Naive thymus-derived CD8-positive, alpha-beta T cell (primary cell): ENCODE measurements around the gene PRRT3. TPM values are rescaled to one million over a fixed set of nuclear protein-coding genes. Genes with fewer than 3 reads are reported as not detected.

ENCODE experiments used
- ATAC-seq, 2 donors: fragments of 150-1000 bp; cut with Tn5 transposase in 1 of 2; sonication (Bioruptor Pico), chemical (Tn5 transposase) in 1 of 2; 1 replicate in 1 of 2; 2 replicates in 1 of 2; pipeline ENCODE4 v1.10.0; 2021; ENCODE audit warnings: mild to moderate bottlenecking in 2 of 2, moderate library complexity in 2 of 2
- POLR2A ChIA-PET: fragments of 350-600 bp; sonication (Branson Sonifier 250); formaldehyde crosslinking; loops from one replicate; lab custom pipeline; 2021; ENCODE audit warnings: antibody characterized with exemption; lab: Charles Lee
- DNase-seq, 10 donors: peaks; one replicate each; pipeline versions ENCODE4 v3.0.0 to v3.0.0-alpha.2; 2020 to 2022
- H3K27ac Mint-ChIP-seq, 10 donors: one replicate each; pipeline ENCODE4 v1.8.0; 2020 to 2022; ENCODE audit warnings: mild to moderate bottlenecking in 10 of 10, mixed read lengths in 10 of 10, moderate library complexity in 4 of 10, inconsistent platforms in 1 of 10
- H3K27me3 Mint-ChIP-seq, 5 donors: one replicate each; pipeline ENCODE4 v1.8.0; 2021 to 2022; ENCODE audit warnings: mixed read lengths in 5 of 5
- H3K36me3 Mint-ChIP-seq, 3 donors: one replicate each; pipeline ENCODE4 v1.8.0; 2020 to 2022; ENCODE audit warnings: mixed read lengths in 3 of 3, mild to moderate bottlenecking in 2 of 3, inconsistent platforms in 1 of 3
- H3K4me1 Mint-ChIP-seq, 4 donors: one replicate each; pipeline ENCODE4 v1.8.0; 2021 to 2022; ENCODE audit warnings: mixed read lengths in 4 of 4
- H3K4me3 Mint-ChIP-seq, 10 donors: one replicate each; pipeline ENCODE4 v1.8.0; 2020 to 2022; ENCODE audit warnings: mild to moderate bottlenecking in 10 of 10, mixed read lengths in 10 of 10, moderate library complexity in 6 of 10, inconsistent platforms in 1 of 10
- H3K9me3 Mint-ChIP-seq, 9 donors: one replicate each; pipeline ENCODE4 v1.8.0; 2020 to 2022; ENCODE audit warnings: mixed read lengths in 9 of 9, mild to moderate bottlenecking in 3 of 9, inconsistent platforms in 1 of 9, moderate library complexity in 1 of 9
- polyA plus RNA-seq, 3 donors: library from polyadenylated mRNA; unstranded; fragments of 300-500 nt; fragmentation: Illumina TruSeq; gene quantifications; one replicate each; pipeline ENCODE4 v1.2.3, GENCODE V29; 2021
- total RNA-seq, 8 experiments: library from RNA in 2 of 8; stranded (reverse) in 2 of 8; gene quantifications; one replicate each; pipeline ENCODE4 v1.2.3 and lab custom pipeline; 2021 to 2026

PRRT3 gene
- total and polyA plus RNA-seq, 5 experiments from 2014 or later: 2.2 to 6.3 (median 4.4) TPM

- Mint-ChIP-seq H3K36me3 (peaks cover 0 to 68% (median 32%) of the 10 kb centered on the region in 3 donors), H3K9me3 (no peaks in the 10 kb centered on the region), H3K27me3 (no peaks in the 10 kb centered on the region), H3K27ac (peak overlapping the region in 1 of 10 donors; percentile 36), H3K4me3 (no peak overlapping the region), H3K4me1 (no peaks in the 10 kb centered on the region)
- no peak for DNase-seq
- POLR2A ChIA-PET: no interaction called here
- no peak for ATAC-seq
These were observed 13.1 kb upstream of the PRRT3 start for GRCh38 chr3:9965200-9965875.

GRCh38 chr3:9957214-9957613, 5.0 kb upstream of the PRRT3 start:
- Mint-ChIP-seq H3K27me3 (no peaks in the 10 kb centered on the region), H3K4me3 (no peak overlapping the region), H3K9me3 (no peaks in the 10 kb centered on the region), H3K36me3 (peaks cover 0 to 3% (median 0%) of the 10 kb centered on the region in 3 donors), H3K27ac (no peak overlapping the region), H3K4me1 (peaks cover 0 to 8% (median 1%) of the 10 kb centered on the region in 4 donors)
- POLR2A ChIA-PET: no interaction called here
- DNase-seq (no peak), ATAC-seq (no peak)

- H3K36me3 Mint-ChIP-seq: no peaks in the 10 kb centered on the region
- DNase-seq (no peak), ATAC-seq (no peak)
- H3K27ac Mint-ChIP-seq: peak overlapping the region in 4 of 10 donors; percentile 18 to 74 (median 56)
- no peak overlapping the region for H3K4me3 Mint-ChIP-seq
- H3K9me3 Mint-ChIP-seq: no peaks in the 10 kb centered on the region
- no peaks in the 10 kb centered on the region for H3K27me3 Mint-ChIP-seq
- POLR2A ChIA-PET: no interaction called here
- peaks cover 6 to 18% (median 13%) of the 10 kb centered on the region in 4 donors for H3K4me1 Mint-ChIP-seq
These were observed 3.6 kb upstream of the PRRT3 start for GRCh38 chr3:9955611-9956352.

GRCh38 chr3:9955067-9955502, 2.9 kb upstream of the PRRT3 start:
- Mint-ChIP-seq H3K4me1 (peaks cover 6 to 20% (median 15%) of the 10 kb centered on the region in 4 donors), H3K4me3 (no peak overlapping the region), H3K27ac (peak overlapping the region in 1 of 10 donors; percentile 2), H3K9me3 (no peaks in the 10 kb centered on the region), H3K36me3 (no peaks in the 10 kb centered on the region), H3K27me3 (no peaks in the 10 kb centered on the region)
- POLR2A ChIA-PET: interaction anchor here (6.8 kb wide), 1 partner anchor 22 kb away, joined by 73 read pairs; the partner anchor contains the start of gene CRELD1
- ATAC-seq (no peak), DNase-seq (no peak)

- Mint-ChIP-seq H3K4me1 (peaks cover 6 to 20% (median 15%) of the 10 kb centered on the region in 4 donors), H3K4me3 (peak overlapping the region; percentile 77 to 91 (median 88)), H3K27ac (peak overlapping the region in 6 of 10 donors; percentile 27 to 94 (median 60)), H3K36me3 (no peaks in the 10 kb centered on the region), H3K27me3 (no peaks in the 10 kb centered on the region), H3K9me3 (no peaks in the 10 kb centered on the region)
- POLR2A ChIA-PET: interaction anchor here (0.8 to 6.8 kb wide), 7 partner anchors 9 to 290 kb away, joined by 3 to 73 read pairs (median 3); partner anchors contain the start of genes CRELD1, EMC3, IL17RE and TTLL3
- DNase-seq (no peak), ATAC-seq (peak; percentile 2 to 12)
These were observed 628 bp downstream of the PRRT3 start for GRCh38 chr3:9951598-9951961.

GRCh38 chr3:9951126-9951525, 1.1 kb downstream of the PRRT3 start:
- DNase-seq: no peak
- Mint-ChIP-seq H3K36me3 (no peaks in the 10 kb centered on the region), H3K27me3 (no peaks in the 10 kb centered on the region), H3K9me3 (no peaks in the 10 kb centered on the region), H3K27ac (peak overlapping the region in 3 of 10 donors; percentile 37 to 94 (median 93)), H3K4me3 (peak overlapping the region; percentile 77 to 91 (median 88)), H3K4me1 (peaks cover 6 to 22% (median 16%) of the 10 kb centered on the region in 4 donors)
- POLR2A ChIA-PET: interaction anchor here (0.8 to 6.8 kb wide), 3 partner anchors 18 to 291 kb away, joined by 5 to 73 read pairs (median 5); partner anchors contain the start of genes CRELD1 and IL17RE
- no peak for ATAC-seq

GRCh38 chr3:9949626-9950025, 2.6 kb downstream of the PRRT3 start:
- no peaks in the 10 kb centered on the region for H3K9me3 Mint-ChIP-seq
- H3K27ac Mint-ChIP-seq: peak overlapping the region in 1 of 10 donors; percentile 68
- ATAC-seq (no peak), DNase-seq (no peak)
- no peak overlapping the region for H3K4me3 Mint-ChIP-seq
- peaks cover 6 to 28% (median 18%) of the 10 kb centered on the region in 4 donors for H3K4me1 Mint-ChIP-seq
- H3K36me3 Mint-ChIP-seq: no peaks in the 10 kb centered on the region
- POLR2A ChIA-PET: interaction anchor here (0.5 to 6.8 kb wide), 4 partner anchors 16 to 195 kb away, joined by 3 to 73 read pairs (median 4); partner anchors contain the start of gene CRELD1
- H3K27me3 Mint-ChIP-seq: no peaks in the 10 kb centered on the region

GRCh38 chr3:9949115-9949514, 3.1 kb downstream of the PRRT3 start:
- POLR2A ChIA-PET: interaction anchor here (0.5 to 6.8 kb wide), 3 partner anchors 16 to 195 kb away, joined by 3 to 73 read pairs (median 3); partner anchors contain the start of gene CRELD1
- Mint-ChIP-seq H3K4me1 (peaks cover 6 to 28% (median 18%) of the 10 kb centered on the region in 4 donors), H3K27ac (peak overlapping the region in 1 of 10 donors; percentile 68), H3K9me3 (no peaks in the 10 kb centered on the region), H3K27me3 (no peaks in the 10 kb centered on the region), H3K36me3 (no peaks in the 10 kb centered on the region), H3K4me3 (no peak overlapping the region)
- no peak for ATAC-seq
- no peak for DNase-seq

GRCh38 chr3:9948586-9948985, 3.6 kb downstream of the PRRT3 start:
- Mint-ChIP-seq H3K27me3 (no peaks in the 10 kb centered on the region), H3K4me1 (peaks cover 6 to 28% (median 18%) of the 10 kb centered on the region in 4 donors), H3K36me3 (no peaks in the 10 kb centered on the region), H3K27ac (no peak overlapping the region), H3K9me3 (no peaks in the 10 kb centered on the region), H3K4me3 (no peak overlapping the region)
- no peak for DNase-seq
- POLR2A ChIA-PET: interaction anchor here (0.6 to 6.8 kb wide), 2 partner anchors 15 to 47 kb away, joined by 3 to 73 read pairs; partner anchors contain the start of gene CRELD1
- ATAC-seq: no peak

- POLR2A ChIA-PET: interaction anchor here (1.3 to 2.9 kb wide), 2 partner anchors 13 to 57 kb away, joined by 14 to 73 read pairs; partner anchors contain the start of genes CRELD1 and JAGN1
- H3K9me3 Mint-ChIP-seq: no peaks in the 10 kb centered on the region
- ATAC-seq (no peak), DNase-seq (no peak)
- H3K27me3 Mint-ChIP-seq: no peaks in the 10 kb centered on the region
- H3K4me1 Mint-ChIP-seq: peaks cover 6 to 21% (median 17%) of the 10 kb centered on the region in 4 donors
- no peak overlapping the region for H3K4me3 Mint-ChIP-seq
- H3K36me3 Mint-ChIP-seq: peaks cover 0 to 3% (median 0%) of the 10 kb centered on the region in 3 donors
- no peak overlapping the region for H3K27ac Mint-ChIP-seq
These were observed 4.9 kb downstream of the PRRT3 start for GRCh38 chr3:9947025-9947995.

- H3K4me3 Mint-ChIP-seq: peak overlapping the region; percentile 71 to 87 (median 81)
- H3K27ac Mint-ChIP-seq: peak overlapping the region; percentile 64 to 93 (median 85)
- no peaks in the 10 kb centered on the region for H3K27me3 Mint-ChIP-seq
- peak; percentile 62 to 87 (median 79) for DNase-seq
- H3K36me3 Mint-ChIP-seq: peaks cover 0 to 5% (median 0%) of the 10 kb centered on the region in 3 donors
- H3K4me1 Mint-ChIP-seq: peaks cover 4 to 16% (median 12%) of the 10 kb centered on the region in 4 donors
- POLR2A ChIA-PET: interaction anchor here (0.5 to 2.9 kb wide), 4 partner anchors 12 to 196 kb away, joined by 3 to 73 read pairs (median 8); partner anchors contain the start of genes CRELD1 and JAGN1
- peak; percentile 92 to 96 for ATAC-seq
- no peaks in the 10 kb centered on the region for H3K9me3 Mint-ChIP-seq
These were observed 5.8 kb downstream of the PRRT3 start for GRCh38 chr3:9946112-9947024.
